ENCODE results near the gene P2RY2. TPM values are rescaled to one million over a fixed set of nuclear protein-coding genes. Genes with fewer than 3 reads are reported as not detected.

The P2RY2 gene
- total and polyA plus RNA-seq, 9 of the 15 experiments (the other 6 are each of a cell fraction or from before 2014, with no cell fraction given), result not detected

DNA sequence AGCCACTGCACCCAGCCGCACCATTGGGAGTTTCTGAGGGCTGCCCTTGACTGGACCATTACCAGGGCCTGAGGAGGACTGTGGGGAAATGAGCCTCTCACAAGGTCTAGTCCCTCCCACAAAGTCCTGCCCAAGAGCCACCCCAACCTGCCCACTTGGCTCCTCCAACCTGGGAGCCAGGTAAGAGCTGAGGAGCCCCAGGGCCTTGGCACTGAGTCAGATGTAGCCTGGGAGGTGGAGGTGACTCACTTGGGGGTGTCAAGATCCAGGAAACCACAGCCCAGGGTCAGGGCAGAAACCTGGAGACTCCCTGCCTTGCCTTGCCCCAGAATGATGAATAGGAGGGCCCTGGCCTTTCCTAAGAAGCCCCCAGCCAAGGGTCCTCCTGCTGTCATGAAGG, 25.8 kb upstream of the P2RY2 start:
- Histone ChIP-seq H3K4me1 (replicated peaks in 1 of 2; ENCODE audit: control insufficient read depth in 2 of 2, insufficient read depth in 2 of 2, low read length in 2 of 2) (0 out of 5 replicates have a peak, but pooled peaks cover 0 to 3% of the 10 kb centered on the region in 2 experiments), H3K27ac (ENCODE audit: extremely low read depth, low read depth, low read length) (no peak overlapping the region), H3K4me2 (ENCODE audit: insufficient read depth, low read length) (no peak overlapping the region), H2AFZ (ENCODE audit: low read depth, low read length) (no peak overlapping the region), H3K36me3 (ENCODE audit: control insufficient read depth, insufficient read depth, low read length) (no peaks in the 10 kb centered on the region), H3K9me3 (replicated peaks; ENCODE audit: control insufficient read depth, insufficient read depth, low read depth, low read length) (no peaks in the 10 kb centered on the region), H3K9ac (ENCODE audit: insufficient read depth in 1 of 2, low read depth in 2 of 2, low read length in 2 of 2) (no peak overlapping the region; a peak in 1 of 4 replicates), H3K9me1 (ENCODE audit: control insufficient read depth, insufficient read depth, low read length) (no peaks in the 10 kb centered on the region), H4K20me1 (replicated peaks; ENCODE audit: control insufficient read depth, insufficient read depth, low read length) (peaks cover 3% of the 10 kb centered on the region; the same call in 1 of the 2 replicates), H3K4me3 (no peak overlapping the region), H3K79me2 (ENCODE audit: control insufficient read depth, insufficient read depth, low read length) (no peaks in the 10 kb centered on the region), H3K27me3 (ENCODE audit: control insufficient read depth in 2 of 2, insufficient read depth in 2 of 2, low read length in 2 of 2) (peaks cover 27 to 66% of the 10 kb centered on the region in 2 experiments)
- WGBS (ENCODE audit: insufficient coverage, low coverage, missing lambda C conversion rate), result 0% methylated on average over 1 of the region's 1 CpG
- POLR2A ChIA-PET, result interaction anchor here (0.6 to 1.7 kb wide), 2 partner anchors 9 to 458 kb away, joined by 3 to 6 read pairs; no protein-coding TSS in a partner anchor
- in situ Hi-C loops (cut with MboI) (no loop called here), intact Hi-C loops (cut with micrococcal nuclease) (no loop called here)
- ATAC-seq (no peak), FAIRE-seq (no peak), DNase-seq (ENCODE audit: extremely low read depth in 1 of 4, low spot score in 3 of 4) (no peak)
- CTCF ChIA-PET (ENCODE audit: low intra/inter-chr PET ratio), result no interaction called here
- BruUV-seq (replicated peaks), result no TSS peak
- TF ChIP-seq CC2D1A (IDR thresholded peaks at IDR 0.05), result no peak
- no peak for TF ChIP-seq DMBX1 (CRISPR knock-in tag; IDR thresholded peaks at IDR 0.05; ENCODE audit: borderline replicate concordance)
- TF ChIP-seq TBP (optimal IDR thresholded peaks at IDR 0.05; ENCODE audit: low read depth, low read length), result no peak
- no peak for TF ChIP-seq PCBP2 (IDR thresholded peaks at IDR 0.05; ENCODE audit: low read depth, low read length, poor library complexity, severe bottlenecking)
- TF ChIP-seq RUNX1 (IDR thresholded peaks at IDR 0.05; ENCODE audit: low read depth), result no peak
- TF ChIP-seq CXXC5 (CRISPR knock-in tag; IDR thresholded peaks at IDR 0.05), result no peak
- no peak for TF ChIP-seq HOXB6 (CRISPR knock-in tag; IDR thresholded peaks at IDR 0.05; ENCODE audit: borderline replicate concordance)
- TF ChIP-seq, protein P1, sequence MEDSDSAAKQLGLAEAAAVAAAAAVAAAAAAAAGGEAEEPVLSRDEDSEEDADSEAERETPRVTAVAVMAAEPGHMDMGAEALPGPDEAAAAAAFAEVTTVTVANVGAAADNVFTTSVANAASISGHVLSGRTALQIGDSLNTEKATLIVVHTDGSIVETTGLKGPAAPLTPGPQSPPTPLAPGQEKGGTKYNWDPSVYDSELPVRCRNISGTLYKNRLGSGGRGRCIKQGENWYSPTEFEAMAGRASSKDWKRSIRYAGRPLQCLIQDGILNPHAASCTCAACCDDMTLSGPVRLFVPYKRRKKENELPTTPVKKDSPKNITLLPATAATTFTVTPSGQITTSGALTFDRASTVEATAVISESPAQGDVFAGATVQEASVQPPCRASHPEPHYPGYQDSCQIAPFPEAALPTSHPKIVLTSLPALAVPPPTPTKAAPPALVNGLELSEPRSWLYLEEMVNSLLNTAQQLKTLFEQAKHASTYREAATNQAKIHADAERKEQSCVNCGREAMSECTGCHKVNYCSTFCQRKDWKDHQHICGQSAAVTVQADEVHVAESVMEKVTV (CRISPR knock-in tag; IDR thresholded peaks at IDR 0.05), result no peak
- no peak for TF ChIP-seq DNMT1 (IDR thresholded peaks at IDR 0.05)
- TF ChIP-seq CBFB (CRISPR knock-in tag; IDR thresholded peaks at IDR 0.05), result no peak
- TF ChIP-seq, protein P2, sequence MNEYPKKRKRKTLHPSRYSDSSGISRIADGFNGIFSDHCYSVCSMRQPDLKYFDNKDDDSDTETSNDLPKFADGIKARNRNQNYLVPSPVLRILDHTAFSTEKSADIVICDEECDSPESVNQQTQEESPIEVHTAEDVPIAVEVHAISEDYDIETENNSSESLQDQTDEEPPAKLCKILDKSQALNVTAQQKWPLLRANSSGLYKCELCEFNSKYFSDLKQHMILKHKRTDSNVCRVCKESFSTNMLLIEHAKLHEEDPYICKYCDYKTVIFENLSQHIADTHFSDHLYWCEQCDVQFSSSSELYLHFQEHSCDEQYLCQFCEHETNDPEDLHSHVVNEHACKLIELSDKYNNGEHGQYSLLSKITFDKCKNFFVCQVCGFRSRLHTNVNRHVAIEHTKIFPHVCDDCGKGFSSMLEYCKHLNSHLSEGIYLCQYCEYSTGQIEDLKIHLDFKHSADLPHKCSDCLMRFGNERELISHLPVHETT (CRISPR knock-in tag; conservative IDR thresholded peaks at IDR 0.05 in 1 of 2, IDR thresholded peaks at IDR 0.05 in 1 of 2), result no peak
- TF ChIP-seq, protein P3, sequence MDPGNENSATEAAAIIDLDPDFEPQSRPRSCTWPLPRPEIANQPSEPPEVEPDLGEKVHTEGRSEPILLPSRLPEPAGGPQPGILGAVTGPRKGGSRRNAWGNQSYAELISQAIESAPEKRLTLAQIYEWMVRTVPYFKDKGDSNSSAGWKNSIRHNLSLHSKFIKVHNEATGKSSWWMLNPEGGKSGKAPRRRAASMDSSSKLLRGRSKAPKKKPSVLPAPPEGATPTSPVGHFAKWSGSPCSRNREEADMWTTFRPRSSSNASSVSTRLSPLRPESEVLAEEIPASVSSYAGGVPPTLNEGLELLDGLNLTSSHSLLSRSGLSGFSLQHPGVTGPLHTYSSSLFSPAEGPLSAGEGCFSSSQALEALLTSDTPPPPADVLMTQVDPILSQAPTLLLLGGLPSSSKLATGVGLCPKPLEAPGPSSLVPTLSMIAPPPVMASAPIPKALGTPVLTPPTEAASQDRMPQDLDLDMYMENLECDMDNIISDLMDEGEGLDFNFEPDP (CRISPR knock-in tag; IDR thresholded peaks at IDR 0.05), result no peak
- TF ChIP-seq, protein P4, sequence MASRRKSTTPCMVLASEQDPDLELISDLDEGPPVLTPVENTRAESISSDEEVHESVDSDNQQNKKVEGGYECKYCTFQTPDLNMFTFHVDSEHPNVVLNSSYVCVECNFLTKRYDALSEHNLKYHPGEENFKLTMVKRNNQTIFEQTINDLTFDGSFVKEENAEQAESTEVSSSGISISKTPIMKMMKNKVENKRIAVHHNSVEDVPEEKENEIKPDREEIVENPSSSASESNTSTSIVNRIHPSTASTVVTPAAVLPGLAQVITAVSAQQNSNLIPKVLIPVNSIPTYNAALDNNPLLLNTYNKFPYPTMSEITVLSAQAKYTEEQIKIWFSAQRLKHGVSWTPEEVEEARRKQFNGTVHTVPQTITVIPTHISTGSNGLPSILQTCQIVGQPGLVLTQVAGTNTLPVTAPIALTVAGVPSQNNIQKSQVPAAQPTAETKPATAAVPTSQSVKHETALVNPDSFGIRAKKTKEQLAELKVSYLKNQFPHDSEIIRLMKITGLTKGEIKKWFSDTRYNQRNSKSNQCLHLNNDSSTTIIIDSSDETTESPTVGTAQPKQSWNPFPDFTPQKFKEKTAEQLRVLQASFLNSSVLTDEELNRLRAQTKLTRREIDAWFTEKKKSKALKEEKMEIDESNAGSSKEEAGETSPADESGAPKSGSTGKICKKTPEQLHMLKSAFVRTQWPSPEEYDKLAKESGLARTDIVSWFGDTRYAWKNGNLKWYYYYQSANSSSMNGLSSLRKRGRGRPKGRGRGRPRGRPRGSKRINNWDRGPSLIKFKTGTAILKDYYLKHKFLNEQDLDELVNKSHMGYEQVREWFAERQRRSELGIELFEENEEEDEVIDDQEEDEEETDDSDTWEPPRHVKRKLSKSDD (conservative IDR thresholded peaks at IDR 0.05; ENCODE audit: low read length), result no peak
- no peak for TF ChIP-seq SP2 (IDR thresholded peaks at IDR 0.05; ENCODE audit: extremely low read depth, low read depth, low read length, poor library complexity, severe bottlenecking)

Data from K562 (cell line).